Nephron progenitor cell (in vitro differentiated cells): Measurements from ENCODE around the gene DAB1.

Experiments
- DNase-seq: peaks from one replicate; pipeline ENCODE4 v3.0.0; 2021
- H3K27ac Mint-ChIP-seq: 2 replicates; pipeline ENCODE4 v1.8.0; 2021; ENCODE audit warnings: mild to moderate bottlenecking, moderate library complexity, mixed read lengths
- H3K27me3 Mint-ChIP-seq: 2 replicates; pipeline ENCODE4 v1.8.0; 2021; ENCODE audit warnings: mild to moderate bottlenecking, low read depth, mixed read lengths; ENCODE audit not compliant: poor library complexity
- H3K36me3 Mint-ChIP-seq: 2 replicates; pipeline ENCODE4 v1.8.0; 2021; ENCODE audit warnings: low read depth, mixed read lengths
- H3K4me1 Mint-ChIP-seq: 2 replicates; pipeline ENCODE4 v1.8.0; 2021; ENCODE audit warnings: mixed read lengths
- H3K4me3 Mint-ChIP-seq: 2 replicates; pipeline ENCODE4 v1.8.0; 2021; ENCODE audit warnings: mild to moderate bottlenecking, moderate library complexity, mixed read lengths
- H3K9me3 Mint-ChIP-seq: 2 replicates; pipeline ENCODE4 v1.8.0; 2021; ENCODE audit warnings: mild to moderate bottlenecking, moderate library complexity, mixed read lengths
- CTCF ChIP-seq: fragments of 200-600 bp; sonication (generic); IDR thresholded peaks from 2 replicates; pipeline ENCODE4 v1.5.0; 2021; ENCODE audit warnings: antibody characterized with exemption

Gene DAB1

GRCh38 chr1:57138432-57139078 is 285.3 kb downstream of the DAB1 start:
- no peak for TF ChIP-seq CTCF
- Mint-ChIP-seq H3K4me1 (no peaks in the 10 kb centered on the region), H3K4me3 (no peak overlapping the region), H3K36me3 (no peaks in the 10 kb centered on the region), H3K27ac (no peak overlapping the region), H3K27me3 (peaks cover 4% of the 10 kb centered on the region), H3K9me3 (no peaks in the 10 kb centered on the region)
- DNase-seq: no peak

- Mint-ChIP-seq H3K4me1 (no peaks in the 10 kb centered on the region), H3K27me3 (peaks cover 4% of the 10 kb centered on the region), H3K36me3 (no peaks in the 10 kb centered on the region), H3K27ac (no peak overlapping the region), H3K4me3 (no peak overlapping the region), H3K9me3 (no peaks in the 10 kb centered on the region)
- DNase-seq: no peak
- TF ChIP-seq CTCF: no peak
Measured at GRCh38 chr1:57137980-57138379, 285.9 kb downstream of the DAB1 start.

GRCh38 chr1:57134803-57135202 is 289.1 kb downstream of the DAB1 start:
- Mint-ChIP-seq H3K4me1 (no peaks in the 10 kb centered on the region), H3K9me3 (no peaks in the 10 kb centered on the region), H3K27me3 (no peaks in the 10 kb centered on the region), H3K4me3 (no peak overlapping the region), H3K36me3 (no peaks in the 10 kb centered on the region), H3K27ac (no peak overlapping the region)
- DNase-seq: no peak
- no peak for TF ChIP-seq CTCF

GRCh38 chr1:57133686-57134085 is 290.2 kb downstream of the DAB1 start:
- no peaks in the 10 kb centered on the region for H3K36me3 Mint-ChIP-seq
- peaks cover 1% of the 10 kb centered on the region for H3K27me3 Mint-ChIP-seq
- H3K27ac Mint-ChIP-seq: no peak overlapping the region
- peaks cover 2% of the 10 kb centered on the region for H3K4me1 Mint-ChIP-seq
- H3K9me3 Mint-ChIP-seq: no peaks in the 10 kb centered on the region
- DNase-seq: no peak
- no peak for TF ChIP-seq CTCF
- H3K4me3 Mint-ChIP-seq: no peak overlapping the region

GRCh38 chr1:57132993-57133622 is 290.8 kb downstream of the DAB1 start:
- Mint-ChIP-seq H3K36me3 (no peaks in the 10 kb centered on the region), H3K4me1 (peaks cover 7% of the 10 kb centered on the region), H3K27me3 (peaks cover 3% of the 10 kb centered on the region), H3K9me3 (no peaks in the 10 kb centered on the region), H3K27ac (no peak overlapping the region), H3K4me3 (no peak overlapping the region)
- no peak for TF ChIP-seq CTCF
- no peak for DNase-seq
